GM12878 (cell line): ENCODE results near the gene CYTH2. TPM values are rescaled to one million over a fixed set of nuclear protein-coding genes. Genes with fewer than 3 reads are reported as not detected.

Experiments used
- ASH2L ChIP-seq: fragments of 300-600, 200-600 bp; sonication (generic); IDR thresholded peaks from 2 replicates; pipeline ENCODE4 v1.6.1; 2017; ENCODE audit warnings: low read depth, mild to moderate bottlenecking, borderline replicate concordance
- EGR1 ChIP-seq, 2 experiments: IDR thresholded peaks; 1 replicate in 1 of 2; 2 replicates in 1 of 2; pipeline ENCODE4 v1.6.1; 2011 to 2012; ENCODE audit warnings: low read depth in 2 of 2, low read length in 2 of 2, borderline replicate concordance in 1 of 2, mild to moderate bottlenecking in 1 of 2, moderate library complexity in 1 of 2
- HDGF ChIP-seq: fragments of 450-650 bp; IDR thresholded peaks from 2 replicates; pipeline ENCODE4 v1.6.1; 2016; ENCODE audit warnings: antibody characterized with exemption
- JUND ChIP-seq: IDR thresholded peaks from 2 replicates; pipeline ENCODE4 v1.6.1; 2012; ENCODE audit warnings: low read depth, mild to moderate bottlenecking, low read length, improper control_type of control experiment, moderate library complexity
- MTA2 ChIP-seq: fragments of 450-650 bp; IDR thresholded peaks from 2 replicates; pipeline ENCODE4 v1.6.1; 2016; ENCODE audit warnings: low read depth, mild to moderate bottlenecking, moderate library complexity
- MYB ChIP-seq: fragments of 150-350 bp; IDR thresholded peaks from 2 replicates; pipeline ENCODE4 v1.6.1; 2014; ENCODE audit warnings: mild to moderate bottlenecking, low read depth, low read length, borderline replicate concordance
- NBN ChIP-seq: fragments of 450-650 bp; IDR thresholded peaks from 2 replicates; pipeline ENCODE4 v1.6.1; 2016
- NR2F1 ChIP-seq: fragments of 450-650 bp; conservative IDR thresholded peaks from 2 replicates; pipeline ENCODE4 v1.6.1; 2017; ENCODE audit warnings: mild to moderate bottlenecking
- NRF1 ChIP-seq: conservative IDR thresholded peaks from 2 replicates; pipeline ENCODE4 v1.6.1; 2011; ENCODE audit warnings: mild to moderate bottlenecking, low read depth, low read length, improper control_type of control experiment
- SMC3 ChIP-seq: IDR thresholded peaks from 2 replicates; pipeline ENCODE4 v1.6.1; 2011; ENCODE audit warnings: low read length, improper control_type of control experiment, borderline replicate concordance
- TBL1XR1 ChIP-seq: IDR thresholded peaks from 2 replicates; pipeline ENCODE4 v1.6.1; 2012; ENCODE audit warnings: low read depth, low read length, improper control_type of control experiment
- TCF7 ChIP-seq: IDR thresholded peaks from 2 replicates; pipeline ENCODE4 v1.6.1; 2014; ENCODE audit warnings: antibody characterized with exemption, borderline replicate concordance
- YBX1 ChIP-seq: fragments of 450-650 bp; IDR thresholded peaks from 2 replicates; pipeline ENCODE4 v1.6.1; 2016; ENCODE audit warnings: antibody characterized with exemption
- ZBTB11 ChIP-seq: fragments of 450-650 bp; formaldehyde crosslinking; IDR thresholded peaks from 2 replicates; pipeline ENCODE4 v1.5.0; 2022; ENCODE audit warnings: mild to moderate bottlenecking, missing genetic modification characterization
- ZBTB33 ChIP-seq: fragments of 450-650 bp; IDR thresholded peaks from 2 replicates; pipeline ENCODE4 v1.6.1; 2017; ENCODE audit warnings: mild to moderate bottlenecking
- ZNF592 ChIP-seq: fragments of 450-650 bp; IDR thresholded peaks from 2 replicates; pipeline ENCODE4 v1.6.1; 2017; ENCODE audit warnings: mild to moderate bottlenecking, moderate library complexity
- polyA plus RNA-seq, 11 experiments: library from polyadenylated mRNA; depleted of rRNA in 4 of 11; unstranded in 6 of 11; stranded (reverse) in 5 of 11; fragments of >200 nt; fragmentation: Nextera tagmentation in 4 of 11; fragmentation: Illumina TruSeq in 1 of 11; extraction: Ambion mirVana in 4 of 11; extraction: Trizol in 1 of 11; gene quantifications; 1 replicate in 1 of 11; 2 replicates in 10 of 11; pipeline versions ENCODE4 v1.2.1 to v1.2.3, GENCODE V29; 2011 to 2016; ENCODE audit warnings: inconsistent platforms in 2 of 11, missing spikeins in 2 of 11, low read depth in 1 of 11
- total RNA-seq, 4 experiments: library from RNA; depleted of rRNA in 3 of 4; stranded (reverse); fragments of >200 nt in 3 of 4; fragmentation: Illumina TruSeq in 1 of 4; extraction: Trizol in 1 of 4; gene quantifications; 2 replicates each; pipeline versions ENCODE4 v1.2.1 to v1.2.3, GENCODE V29; 2013 to 2021
- TF ChIP-seq, protein P1 (sequence below): IDR thresholded peaks from 2 replicates; pipeline ENCODE4 v1.6.1; 2011; ENCODE audit warnings: borderline replicate concordance, low read depth, mild to moderate bottlenecking, moderate library complexity, low read length; ENCODE audit not compliant: insufficient read depth, poor library complexity, severe bottlenecking
- TF ChIP-seq, protein P2 (sequence below): fragments of 450-650 bp; IDR thresholded peaks from 2 replicates; pipeline ENCODE4 v1.6.1; 2016; ENCODE audit warnings: mild to moderate bottlenecking

Gene CYTH2
- total and polyA plus RNA-seq, 10 of the 15 experiments (the other 5 are each of a cell fraction or from before 2014, with no cell fraction given): 1.3 to 31.9 (median 22.2) TPM

DNA sequence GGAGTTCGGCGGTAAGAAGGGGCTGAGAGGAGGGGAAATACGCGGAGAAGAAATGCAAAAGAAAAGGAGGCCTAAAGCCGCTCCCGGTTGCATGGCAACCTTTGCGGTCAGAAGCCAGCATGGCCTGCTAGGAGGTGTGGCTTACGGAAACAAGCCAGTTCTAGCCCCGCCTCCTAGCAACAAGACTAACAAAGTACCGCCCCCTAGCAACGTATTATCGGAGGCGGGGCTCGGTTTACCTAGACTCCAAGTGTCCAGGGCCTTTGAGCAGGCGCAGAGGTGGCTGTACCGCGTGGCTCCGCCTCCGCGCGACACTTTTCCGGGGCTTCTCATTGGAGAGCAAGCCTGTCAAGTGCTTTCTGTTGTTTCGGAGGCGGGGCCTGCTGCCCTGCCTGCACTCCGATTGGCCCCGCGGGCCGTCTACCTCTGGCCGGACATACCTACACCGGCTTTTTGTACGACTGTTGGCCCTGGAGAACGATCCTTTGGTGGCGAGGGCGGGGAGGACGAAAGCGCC lies 339 bp upstream of the CYTH2 start (continued):
- no peak for TF ChIP-seq ZBTB11 (CRISPR knock-in tag)
- TF ChIP-seq SMC3: no peak; the same call in 1 of the 2 replicates
- TF ChIP-seq JUND: no peak
- TF ChIP-seq MTA2: no peak
- TF ChIP-seq YBX1: no peak
- TF ChIP-seq, protein P1, sequence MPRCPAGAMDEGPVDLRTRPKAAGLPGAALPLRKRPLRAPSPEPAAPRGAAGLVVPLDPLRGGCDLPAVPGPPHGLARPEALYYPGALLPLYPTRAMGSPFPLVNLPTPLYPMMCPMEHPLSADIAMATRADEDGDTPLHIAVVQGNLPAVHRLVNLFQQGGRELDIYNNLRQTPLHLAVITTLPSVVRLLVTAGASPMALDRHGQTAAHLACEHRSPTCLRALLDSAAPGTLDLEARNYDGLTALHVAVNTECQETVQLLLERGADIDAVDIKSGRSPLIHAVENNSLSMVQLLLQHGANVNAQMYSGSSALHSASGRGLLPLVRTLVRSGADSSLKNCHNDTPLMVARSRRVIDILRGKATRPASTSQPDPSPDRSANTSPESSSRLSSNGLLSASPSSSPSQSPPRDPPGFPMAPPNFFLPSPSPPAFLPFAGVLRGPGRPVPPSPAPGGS: no peak
- TF ChIP-seq NR2F1: no peak
- TF ChIP-seq NRF1: peak; percentile 86
- TF ChIP-seq EGR1 (IDR thresholded peaks at IDR 0.05; ENCODE audit: borderline replicate concordance in 1 of 2, low read depth in 2 of 2, low read length in 2 of 2): no peak
- TF ChIP-seq ZNF592: no peak
- no peak for TF ChIP-seq TBL1XR1
- TF ChIP-seq ZBTB33: no peak
- no peak for TF ChIP-seq ASH2L
- TF ChIP-seq MYB: no peak
- no peak for TF ChIP-seq NBN
- no peak for TF ChIP-seq TCF7
- peak; percentile 44; the same call in 1 of the 2 replicates for TF ChIP-seq HDGF
- TF ChIP-seq, protein P2, sequence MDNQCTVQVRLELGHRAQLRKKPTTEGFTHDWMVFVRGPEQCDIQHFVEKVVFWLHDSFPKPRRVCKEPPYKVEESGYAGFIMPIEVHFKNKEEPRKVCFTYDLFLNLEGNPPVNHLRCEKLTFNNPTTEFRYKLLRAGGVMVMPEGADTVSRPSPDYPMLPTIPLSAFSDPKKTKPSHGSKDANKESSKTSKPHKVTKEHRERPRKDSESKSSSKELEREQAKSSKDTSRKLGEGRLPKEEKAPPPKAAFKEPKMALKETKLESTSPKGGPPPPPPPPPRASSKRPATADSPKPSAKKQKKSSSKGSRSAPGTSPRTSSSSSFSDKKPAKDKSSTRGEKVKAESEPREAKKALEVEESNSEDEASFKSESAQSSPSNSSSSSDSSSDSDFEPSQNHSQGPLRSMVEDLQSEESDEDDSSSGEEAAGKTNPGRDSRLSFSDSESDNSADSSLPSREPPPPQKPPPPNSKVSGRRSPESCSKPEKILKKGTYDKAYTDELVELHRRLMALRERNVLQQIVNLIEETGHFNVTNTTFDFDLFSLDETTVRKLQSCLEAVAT: 0 out of 2 replicates have a peak, but pooled peaks have one; percentile 45
